Measurements from ENCODE around the gene STPG2.

STPG2 gene

GRCh38 chr4:97752599-97752998 is 390.7 kb downstream of the STPG2 start:
- Histone ChIP-seq H2AFZ (ENCODE audit: low read depth, low read length) (no peak overlapping the region), H3K4me2 (ENCODE audit: low read length) (no peak overlapping the region), H3K4me3 (ENCODE audit: low read length) (no peak overlapping the region), H3K27me3 (ENCODE audit: low read depth, low read length) (peaks cover 5% of the 10 kb centered on the region; the same call in 1 of the 2 replicates), H3K9me3 (ENCODE audit: insufficient read depth, low read length) (no peaks in the 10 kb centered on the region), H4K20me1 (ENCODE audit: insufficient read depth, low read length) (no peaks in the 10 kb centered on the region), H3K79me2 (ENCODE audit: low read length) (no peaks in the 10 kb centered on the region), H3K27ac (ENCODE audit: low read length) (no peak overlapping the region), H3K36me3 (replicated peaks; ENCODE audit: low read depth, low read length) (no peaks in the 10 kb centered on the region), H3K9ac (ENCODE audit: low read length) (no peak overlapping the region), H3K4me1 (ENCODE audit: low read length) (peaks cover 13% of the 10 kb centered on the region)
- TF ChIP-seq EZH2phosphoT487 (IDR thresholded peaks at IDR 0.05; ENCODE audit: low read depth) (no peak), CTCF (IDR thresholded peaks at IDR 0.05; ENCODE audit: low read depth, low read length) (no peak)

- H4K20me1 ChIP-seq (ENCODE audit: insufficient read depth, low read length) = no peaks in the 10 kb centered on the region
- no peak overlapping the region for H2AFZ ChIP-seq (ENCODE audit: low read depth, low read length)
- H3K36me3 ChIP-seq (replicated peaks; ENCODE audit: low read depth, low read length) = no peaks in the 10 kb centered on the region
- no peaks in the 10 kb centered on the region for H3K9me3 ChIP-seq (ENCODE audit: insufficient read depth, low read length)
- H3K79me2 ChIP-seq (ENCODE audit: low read length) = no peaks in the 10 kb centered on the region
- H3K9ac ChIP-seq (ENCODE audit: low read length) = no peak overlapping the region
- H3K27me3 ChIP-seq (ENCODE audit: low read depth, low read length) = peaks cover 11% of the 10 kb centered on the region; the same call in 1 of the 2 replicates
- H3K4me1 ChIP-seq (ENCODE audit: low read length) = peaks cover 21% of the 10 kb centered on the region
- H3K4me3 ChIP-seq (ENCODE audit: low read length) = peak overlapping the region; percentile 10; the same call in 1 of the 2 replicates
- no peak for TF ChIP-seq EZH2phosphoT487 (IDR thresholded peaks at IDR 0.05; ENCODE audit: low read depth)
- TF ChIP-seq CTCF (IDR thresholded peaks at IDR 0.05; ENCODE audit: low read depth, low read length) = no peak
- H3K4me2 ChIP-seq (ENCODE audit: low read length) = peak overlapping the region; percentile 51
- no peak overlapping the region; the same call in 1 of the 2 replicates for H3K27ac ChIP-seq (ENCODE audit: low read length)
These were observed 395.3 kb downstream of the STPG2 start for GRCh38 chr4:97747945-97748344.

GRCh38 chr4:97720869-97721432 is 422.3 kb downstream of the STPG2 start:
- no peaks in the 10 kb centered on the region for H4K20me1 ChIP-seq (ENCODE audit: insufficient read depth, low read length)
- H3K27me3 ChIP-seq (ENCODE audit: low read depth, low read length) = no peaks in the 10 kb centered on the region
- H3K79me2 ChIP-seq (ENCODE audit: low read length) = no peaks in the 10 kb centered on the region
- no peaks in the 10 kb centered on the region for H3K4me1 ChIP-seq (ENCODE audit: low read length)
- H3K4me3 ChIP-seq (ENCODE audit: low read length) = no peak overlapping the region
- no peak overlapping the region for H3K27ac ChIP-seq (ENCODE audit: low read length)
- no peaks in the 10 kb centered on the region for H3K9me3 ChIP-seq (ENCODE audit: insufficient read depth, low read length)
- no peaks in the 10 kb centered on the region for H3K36me3 ChIP-seq (replicated peaks; ENCODE audit: low read depth, low read length)
- no peak overlapping the region for H2AFZ ChIP-seq (ENCODE audit: low read depth, low read length)
- TF ChIP-seq CTCF (IDR thresholded peaks at IDR 0.05; ENCODE audit: low read depth, low read length) (peak; percentile 56), EZH2phosphoT487 (IDR thresholded peaks at IDR 0.05; ENCODE audit: low read depth) (no peak)
- H3K9ac ChIP-seq (ENCODE audit: low read length) = no peak overlapping the region
- no peak overlapping the region for H3K4me2 ChIP-seq (ENCODE audit: low read length)

GRCh38 chr4:97691111-97691605 is 452.1 kb downstream of the STPG2 start:
- no peaks in the 10 kb centered on the region; the same call in 1 of the 2 replicates for H3K9me3 ChIP-seq (ENCODE audit: insufficient read depth, low read length)
- H4K20me1 ChIP-seq (ENCODE audit: insufficient read depth, low read length) = no peaks in the 10 kb centered on the region
- no peak overlapping the region for H2AFZ ChIP-seq (ENCODE audit: low read depth, low read length)
- no peak overlapping the region for H3K4me3 ChIP-seq (ENCODE audit: low read length)
- TF ChIP-seq CTCF (IDR thresholded peaks at IDR 0.05; ENCODE audit: low read depth, low read length) (no peak), EZH2phosphoT487 (IDR thresholded peaks at IDR 0.05; ENCODE audit: low read depth) (no peak)
- no peak overlapping the region for H3K4me2 ChIP-seq (ENCODE audit: low read length)
- H3K4me1 ChIP-seq (ENCODE audit: low read length) = no peaks in the 10 kb centered on the region
- H3K27me3 ChIP-seq (ENCODE audit: low read depth, low read length) = no peaks in the 10 kb centered on the region
- H3K9ac ChIP-seq (ENCODE audit: low read length) = no peak overlapping the region
- H3K27ac ChIP-seq (ENCODE audit: low read length) = no peak overlapping the region
- H3K36me3 ChIP-seq (replicated peaks; ENCODE audit: low read depth, low read length) = no peaks in the 10 kb centered on the region
- no peaks in the 10 kb centered on the region for H3K79me2 ChIP-seq (ENCODE audit: low read length)

All from OCI-LY3 (cell line).